Fibroblast of skin of left quadriceps (primary cell): ENCODE data around the gene CPOX.

ENCODE experiments used
- DNase-seq, 2 experiments: peaks; one replicate each; pipeline ENCODE4 v3.0.0-alpha.2; 2013; ENCODE audit warnings: low read depth in 2 of 2

CPOX gene

DNA sequence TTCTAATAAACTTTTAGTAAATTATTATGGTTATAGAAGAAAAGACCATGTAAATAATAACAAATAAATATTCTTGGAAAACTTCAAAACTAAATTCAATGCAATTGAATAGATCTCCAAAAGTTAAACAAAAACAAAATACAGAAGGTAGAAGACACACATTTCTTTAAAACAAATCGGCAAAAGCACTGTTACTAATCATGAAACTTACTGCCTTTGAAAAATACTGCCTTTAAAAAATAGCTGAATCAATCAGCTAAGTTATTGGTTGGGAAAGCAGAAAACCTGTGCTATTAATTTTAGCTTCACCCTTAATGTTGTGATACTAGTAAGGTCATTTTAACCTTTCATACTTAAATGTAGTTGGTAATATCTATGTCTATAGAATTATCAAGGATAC, 58.7 kb downstream of the CPOX start:
- DNase-seq, result no peak

DNA sequence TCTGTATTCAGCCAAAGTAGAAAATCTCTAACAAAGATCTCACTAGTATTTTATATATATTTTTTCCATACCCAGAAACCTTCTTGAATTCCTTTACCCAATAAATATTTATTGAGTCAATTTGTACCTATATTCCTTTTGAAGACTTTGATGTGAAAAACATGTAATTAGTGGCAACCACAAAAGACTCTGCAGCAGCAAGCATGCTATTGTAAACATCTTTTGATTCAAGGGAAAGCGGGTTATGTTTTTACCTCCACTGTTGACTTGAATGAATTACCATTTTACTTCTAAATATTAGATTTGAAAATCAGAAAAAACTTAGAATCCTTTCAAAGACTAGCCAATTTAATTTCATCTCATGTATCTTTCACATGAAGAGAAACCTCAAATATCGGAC, 59.2 kb downstream of the CPOX start:
- no peak for DNase-seq

DNA sequence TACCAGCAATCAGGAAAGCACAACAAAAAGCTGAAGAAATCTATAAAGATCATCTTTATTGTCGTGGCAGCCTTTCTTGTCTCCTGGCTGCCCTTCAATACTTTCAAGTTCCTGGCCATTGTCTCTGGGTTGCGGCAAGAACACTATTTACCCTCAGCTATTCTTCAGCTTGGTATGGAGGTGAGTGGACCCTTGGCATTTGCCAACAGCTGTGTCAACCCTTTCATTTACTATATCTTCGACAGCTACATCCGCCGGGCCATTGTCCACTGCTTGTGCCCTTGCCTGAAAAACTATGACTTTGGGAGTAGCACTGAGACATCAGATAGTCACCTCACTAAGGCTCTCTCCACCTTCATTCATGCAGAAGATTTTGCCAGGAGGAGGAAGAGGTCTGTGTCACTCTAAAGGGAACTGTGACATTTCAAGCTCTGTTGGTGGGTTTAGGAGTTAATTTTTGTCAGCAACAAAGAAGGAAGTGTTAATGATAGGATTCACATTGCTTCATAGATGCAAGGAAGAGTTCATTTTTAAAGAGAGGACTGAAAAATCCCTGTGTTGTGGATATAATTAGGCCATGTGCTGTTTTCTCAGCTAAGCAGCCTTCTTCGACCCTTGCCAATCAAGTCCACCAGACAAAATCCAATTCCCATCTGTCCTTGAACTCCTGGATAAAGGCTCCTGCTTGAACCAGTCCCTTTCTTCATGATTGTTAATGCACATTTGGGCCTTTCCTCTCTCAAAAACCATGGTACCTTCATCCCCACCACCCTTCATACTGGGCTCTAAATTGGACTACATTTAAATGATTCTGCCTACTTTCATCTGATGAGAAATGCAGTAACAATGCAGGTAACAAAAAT, 60.5 kb downstream of the CPOX start:
- DNase-seq, result no peak

DNA sequence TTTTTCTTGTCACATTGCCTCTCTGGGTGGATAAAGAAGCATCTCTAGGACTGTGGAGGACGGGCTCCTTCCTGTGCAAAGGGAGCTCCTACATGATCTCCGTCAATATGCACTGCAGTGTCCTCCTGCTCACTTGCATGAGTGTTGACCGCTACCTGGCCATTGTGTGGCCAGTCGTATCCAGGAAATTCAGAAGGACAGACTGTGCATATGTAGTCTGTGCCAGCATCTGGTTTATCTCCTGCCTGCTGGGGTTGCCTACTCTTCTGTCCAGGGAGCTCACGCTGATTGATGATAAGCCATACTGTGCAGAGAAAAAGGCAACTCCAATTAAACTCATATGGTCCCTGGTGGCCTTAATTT, 61.2 kb downstream of the CPOX start:
- DNase-seq, result no peak

DNA sequence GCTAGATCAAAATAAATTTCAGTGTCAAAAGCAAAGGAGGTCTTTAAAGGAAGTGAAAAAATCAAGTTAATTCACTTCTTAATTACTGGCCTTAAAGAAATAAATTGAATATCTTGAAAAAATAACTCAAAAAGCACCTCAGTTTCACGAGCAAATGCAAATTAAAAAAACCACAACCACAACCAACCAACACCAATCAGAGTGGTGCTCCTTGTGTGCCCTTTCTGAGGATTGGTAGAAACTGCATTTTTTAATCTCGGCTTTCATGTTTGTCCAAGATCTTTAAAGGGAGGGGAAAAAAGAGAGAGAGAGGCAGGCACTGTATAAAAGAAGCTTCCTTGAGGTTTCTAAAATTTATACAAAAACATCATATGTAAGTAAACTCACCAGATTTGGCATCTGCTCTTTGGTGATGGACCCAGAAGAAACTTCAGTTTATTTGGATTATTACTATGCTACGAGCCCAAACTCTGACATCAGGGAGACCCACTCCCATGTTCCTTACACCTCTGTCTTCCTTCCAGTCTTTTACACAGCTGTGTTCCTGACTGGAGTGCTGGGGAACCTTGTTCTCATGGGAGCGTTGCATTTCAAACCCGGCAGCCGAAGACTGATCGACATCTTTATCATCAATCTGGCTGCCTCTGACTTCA, 61.7 kb downstream of the CPOX start, which contains the start of gene GPR15:
GPR15 (plus strand) TSS at position 357 of the 653 bp plus-strand sequence; CDS start at position 413, 56 bp downstream.
- DNase-seq, result no peak

DNA sequence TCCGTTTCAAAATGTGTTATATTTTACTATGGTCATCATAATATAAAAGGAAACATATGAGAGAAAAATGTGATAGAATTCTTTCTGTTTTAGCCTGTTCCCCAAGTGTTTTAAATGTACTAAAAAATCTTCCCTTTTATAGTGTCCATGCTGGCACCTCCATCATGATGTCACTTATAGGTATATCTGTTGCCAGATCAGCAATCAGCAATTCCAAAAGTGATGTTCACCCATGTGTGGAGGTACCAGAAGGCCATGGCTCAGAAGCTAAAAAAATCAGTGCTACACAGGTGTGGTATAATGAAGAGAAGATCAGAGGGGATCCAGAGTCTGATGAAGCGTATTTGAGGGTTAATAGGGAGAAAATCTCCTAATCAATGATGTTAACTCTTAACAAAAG, 62.7 kb downstream of the CPOX start:
- DNase-seq, result no peak

DNA sequence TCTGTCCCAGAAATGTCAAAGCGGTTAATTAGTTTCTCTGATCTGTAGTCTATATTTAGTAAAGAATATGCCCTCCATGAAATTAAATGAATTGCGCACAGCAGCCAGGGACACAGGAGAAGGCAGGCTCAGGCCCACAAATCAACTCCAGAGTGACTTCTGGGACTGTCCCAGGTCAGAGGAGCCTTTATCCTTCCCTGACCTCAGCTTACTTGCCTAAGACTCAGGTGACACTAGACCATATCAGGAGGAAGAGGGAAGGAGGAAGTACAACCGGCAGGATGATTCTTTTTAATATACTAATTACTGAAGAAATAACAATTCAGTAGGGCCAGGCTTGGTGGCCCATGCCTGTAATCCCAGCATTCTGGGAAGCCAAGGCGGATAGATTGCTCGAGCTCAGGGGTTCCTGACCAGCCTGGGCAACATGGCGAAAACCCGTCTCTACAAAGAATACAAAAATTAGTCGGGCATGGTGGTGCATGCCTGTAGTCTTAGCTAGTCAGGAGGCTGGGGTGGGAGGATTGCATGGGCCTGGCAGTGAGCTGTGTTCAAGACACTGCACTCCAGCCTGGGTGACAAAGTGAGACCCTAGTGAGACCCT, 63.5 kb downstream of the CPOX start:
- no peak for DNase-seq
